K562 (cell line): ENCODE results near the gene FMC1. TPM values are rescaled to one million over a fixed set of nuclear protein-coding genes. Genes with fewer than 3 reads are reported as not detected.
A peak's percentile ranks its signal among the peaks of the same experiment; 100 is the strongest.

Source experiments
- polyA plus RNA-seq, 8 experiments: library from polyadenylated mRNA; depleted of rRNA in 4 of 8; stranded (reverse) in 5 of 8; unstranded in 3 of 8; fragments of >200 nt; fragmentation: Nextera tagmentation in 2 of 8; fragmentation: Illumina TruSeq in 1 of 8; extraction: Ambion mirVana in 2 of 8; extraction: Trizol in 1 of 8; gene quantifications; 2 replicates each; pipeline versions ENCODE4 v1.2.1 to v1.2.3, GENCODE V29; 2011 to 2014; ENCODE audit warnings: inconsistent platforms in 1 of 8, missing spikeins in 1 of 8
- total RNA-seq, 7 experiments: library from RNA; depleted of rRNA in 6 of 7; stranded (reverse); fragments of >200 nt in 6 of 7; fragmentation: Illumina TruSeq in 2 of 7; extraction: Trizol in 2 of 7; gene quantifications; 2 replicates each; pipeline versions ENCODE4 v1.2.1 to v1.2.3, GENCODE V29; 2011 to 2021; ENCODE audit warnings: low replicate concordance in 1 of 7
- TF ChIP-seq, protein P1 (sequence below), 2 experiments: fragments of 450-650 bp in 1 of 2; sonication (generic) in 1 of 2; formaldehyde crosslinking in 1 of 2; IDR thresholded peaks; 2 replicates each; pipeline versions ENCODE4 v1.7.1 to v1.9.0; 2016 to 2022; ENCODE audit warnings: inconsistent platforms in 1 of 2, mild to moderate bottlenecking in 1 of 2, missing genetic modification reagents in 1 of 2

Gene FMC1
- total and polyA plus RNA-seq, 9 of the 15 experiments (the other 6 are each of a cell fraction or from before 2014, with no cell fraction given) = 14.0 to 116 (median 29.0) TPM

DNA sequence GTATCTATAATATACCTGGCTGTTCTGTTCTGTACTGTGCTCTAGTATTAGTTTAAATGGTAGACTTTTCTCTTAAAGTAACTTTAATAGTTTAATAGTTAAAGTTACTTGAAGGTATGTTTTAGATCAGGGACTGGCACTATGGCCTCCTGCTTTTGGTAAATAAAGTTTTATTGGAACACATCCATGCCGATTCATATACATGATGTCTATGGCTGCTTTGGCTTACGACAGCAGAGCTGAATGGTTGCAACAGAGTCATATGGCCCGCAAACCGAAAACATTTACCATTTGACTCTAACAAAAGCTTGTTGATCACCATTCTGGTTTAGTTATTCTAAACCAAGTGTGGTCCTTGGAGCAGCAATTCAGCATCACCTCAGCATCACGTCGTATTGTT lies 25.3 kb downstream of the FMC1 start (continued):
- TF ChIP-seq, protein P1, sequence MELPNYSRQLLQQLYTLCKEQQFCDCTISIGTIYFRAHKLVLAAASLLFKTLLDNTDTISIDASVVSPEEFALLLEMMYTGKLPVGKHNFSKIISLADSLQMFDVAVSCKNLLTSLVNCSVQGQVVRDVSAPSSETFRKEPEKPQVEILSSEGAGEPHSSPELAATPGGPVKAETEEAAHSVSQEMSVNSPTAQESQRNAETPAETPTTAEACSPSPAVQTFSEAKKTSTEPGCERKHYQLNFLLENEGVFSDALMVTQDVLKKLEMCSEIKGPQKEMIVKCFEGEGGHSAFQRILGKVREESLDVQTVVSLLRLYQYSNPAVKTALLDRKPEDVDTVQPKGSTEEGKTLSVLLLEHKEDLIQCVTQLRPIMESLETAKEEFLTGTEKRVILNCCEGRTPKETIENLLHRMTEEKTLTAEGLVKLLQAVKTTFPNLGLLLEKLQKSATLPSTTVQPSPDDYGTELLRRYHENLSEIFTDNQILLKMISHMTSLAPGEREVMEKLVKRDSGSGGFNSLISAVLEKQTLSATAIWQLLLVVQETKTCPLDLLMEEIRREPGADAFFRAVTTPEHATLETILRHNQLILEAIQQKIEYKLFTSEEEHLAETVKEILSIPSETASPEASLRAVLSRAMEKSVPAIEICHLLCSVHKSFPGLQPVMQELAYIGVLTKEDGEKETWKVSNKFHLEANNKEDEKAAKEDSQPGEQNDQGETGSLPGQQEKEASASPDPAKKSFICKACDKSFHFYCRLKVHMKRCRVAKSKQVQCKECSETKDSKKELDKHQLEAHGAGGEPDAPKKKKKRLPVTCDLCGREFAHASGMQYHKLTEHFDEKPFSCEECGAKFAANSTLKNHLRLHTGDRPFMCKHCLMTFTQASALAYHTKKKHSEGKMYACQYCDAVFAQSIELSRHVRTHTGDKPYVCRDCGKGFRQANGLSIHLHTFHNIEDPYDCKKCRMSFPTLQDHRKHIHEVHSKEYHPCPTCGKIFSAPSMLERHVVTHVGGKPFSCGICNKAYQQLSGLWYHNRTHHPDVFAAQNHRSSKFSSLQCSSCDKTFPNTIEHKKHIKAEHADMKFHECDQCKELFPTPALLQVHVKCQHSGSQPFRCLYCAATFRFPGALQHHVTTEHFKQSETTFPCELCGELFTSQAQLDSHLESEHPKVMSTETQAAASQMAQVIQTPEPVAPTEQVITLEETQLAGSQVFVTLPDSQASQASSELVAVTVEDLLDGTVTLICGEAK (IDR thresholded peaks at IDR 0.05) = peak; percentile 91
- TF ChIP-seq, protein P1 (CRISPR knock-in tag; IDR thresholded peaks at IDR 0.05) = peak; percentile 82
- TF ChIP-seq, all 486 proteins: peak for 2
